ENCODE results near the gene ALX4. TPM values are rescaled to one million over a fixed set of nuclear protein-coding genes. Genes with fewer than 3 reads are reported as not detected.
A peak's percentile ranks its signal among the peaks of the same experiment; 100 is the strongest.

Gene ALX4
- total and polyA plus RNA-seq, 9 of the 15 experiments (the other 6 are each of a cell fraction or from before 2014, with no cell fraction given): 0.07 to 1.2 (median 0.33) TPM

GRCh38 chr11:44333271-44334218, 23.6 kb upstream of the ALX4 start (continued):
- TF ChIP-seq RERE (CRISPR knock-in tag; IDR thresholded peaks at IDR 0.05; ENCODE audit: borderline replicate concordance): no peak

DNA sequence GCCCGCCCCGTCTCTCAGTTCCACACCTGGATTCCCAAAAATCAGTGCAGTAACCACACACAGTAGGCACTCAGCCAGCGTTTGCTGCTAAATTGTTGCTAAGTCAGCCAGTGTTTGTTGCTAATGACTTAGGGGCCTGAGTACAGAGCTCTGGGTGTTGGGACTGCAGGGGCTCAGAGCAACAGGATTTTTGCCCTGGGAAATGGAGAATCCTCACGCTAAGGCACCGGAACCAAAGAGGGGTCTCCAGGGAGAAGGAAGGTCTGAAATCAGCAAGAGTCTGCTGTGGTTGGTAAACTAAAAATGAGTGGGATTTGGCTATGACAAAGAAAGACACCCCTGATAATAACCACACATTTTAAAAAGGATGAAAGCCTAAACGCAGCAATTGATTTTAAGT, 22.7 kb upstream of the ALX4 start:
- peak overlapping the region; percentile 37 for H2AFZ ChIP-seq (ENCODE audit: low read depth, low read length)
- H3K9me3 ChIP-seq (replicated peaks; ENCODE audit: control insufficient read depth, insufficient read depth, low read depth, low read length): no peaks in the 10 kb centered on the region
- CTCF ChIA-PET (ENCODE audit: low intra/inter-chr PET ratio): no interaction called here
- peak overlapping the region; percentile 53 to 73; a peak in 3 of 4 replicates for H3K9ac ChIP-seq (ENCODE audit: insufficient read depth in 1 of 2, low read depth in 2 of 2, low read length in 2 of 2)
- H3K36me3 ChIP-seq (ENCODE audit: control insufficient read depth, insufficient read depth, low read length): no peaks in the 10 kb centered on the region
- H3K27ac ChIP-seq (ENCODE audit: extremely low read depth, low read depth, low read length): peak overlapping the region; percentile 90
- no TSS peak for BruUV-seq (replicated peaks)
- intact Hi-C loops (cut with micrococcal nuclease): loop anchor here (1.0 kb wide), 1 partner anchor 13 kb away; no protein-coding TSS in a partner anchor
- no peak overlapping the region for H3K4me2 ChIP-seq (ENCODE audit: insufficient read depth, low read length)
- H4K20me1 ChIP-seq (replicated peaks; ENCODE audit: control insufficient read depth, insufficient read depth, low read length): no peaks in the 10 kb centered on the region
- no peaks in the 10 kb centered on the region for H3K79me2 ChIP-seq (ENCODE audit: control insufficient read depth, insufficient read depth, low read length)
- 60% methylated on average over 6 of the region's 6 CpGs for WGBS (ENCODE audit: insufficient coverage, low coverage, missing lambda C conversion rate)
- no peaks in the 10 kb centered on the region for H3K9me1 ChIP-seq (ENCODE audit: control insufficient read depth, insufficient read depth, low read length)
- FAIRE-seq (no peak), ATAC-seq (no peak), DNase-seq (ENCODE audit: extremely low read depth in 1 of 4, low spot score in 3 of 4) (peak in 1 of 4 experiments; percentile 18)
- in situ Hi-C loops (cut with MboI): no loop called here
- H3K4me3 ChIP-seq: no peak overlapping the region
- H3K27me3 ChIP-seq (ENCODE audit: control insufficient read depth in 2 of 2, insufficient read depth in 2 of 2, low read length in 2 of 2): no peaks in the 10 kb centered on the region; a peak in 1 of 5 replicates
- peaks cover 26 to 40% of the 10 kb centered on the region in 2 experiments for H3K4me1 ChIP-seq (replicated peaks in 1 of 2; ENCODE audit: control insufficient read depth in 2 of 2, insufficient read depth in 2 of 2, low read length in 2 of 2)
- POLR2A ChIA-PET: interaction anchor here (0.6 kb wide), 1 partner anchor 142 kb away, joined by 3 read pairs; no protein-coding TSS in a partner anchor
- TF ChIP-seq NFIC (IDR thresholded peaks at IDR 0.05): 0 out of 2 replicates have a peak, but pooled peaks have one; percentile 14
- TF ChIP-seq ZKSCAN1 (IDR thresholded peaks at IDR 0.05; ENCODE audit: low read depth, low read length): peak; percentile 86
- TF ChIP-seq ZNF584 (CRISPR knock-in tag; IDR thresholded peaks at IDR 0.05; ENCODE audit: low read depth): no peak
- TF ChIP-seq SP1 (CRISPR knock-in tag; IDR thresholded peaks at IDR 0.05): no peak
- no peak for TF ChIP-seq KAT8 (IDR thresholded peaks at IDR 0.05; ENCODE audit: low read depth)
- TF ChIP-seq ZBTB12 (CRISPR knock-in tag; IDR thresholded peaks at IDR 0.05): no peak
- no peak for TF ChIP-seq MITF (IDR thresholded peaks at IDR 0.05)
- 0 out of 2 replicates have a peak, but pooled peaks have one; percentile 7 for TF ChIP-seq CEBPG (CRISPR knock-in tag; IDR thresholded peaks at IDR 0.05)
- no peak for TF ChIP-seq CEBPG (tag; conservative IDR thresholded peaks at IDR 0.05 in 1 of 2, IDR thresholded peaks at IDR 0.05 in 1 of 2)
- TF ChIP-seq U2AF2 (optimal IDR thresholded peaks at IDR 0.05; ENCODE audit: low read depth, low read length): no peak
